Endothelial cell (in vitro differentiated cells): ENCODE data around the gene DNHD1. TPM values are rescaled to one million over a fixed set of nuclear protein-coding genes. Genes with fewer than 3 reads are reported as not detected.

Source experiments
- DNase-seq: peaks from one replicate; pipeline ENCODE4 v3.0.0; 2021; ENCODE audit warnings: low spot score
- H3K27ac Mint-ChIP-seq: one replicate; pipeline ENCODE4 v1.8.0; 2021; ENCODE audit warnings: mixed read lengths, inconsistent platforms; ENCODE audit not compliant: unreplicated experiment
- H3K27me3 Mint-ChIP-seq: one replicate; pipeline ENCODE4 v1.8.0; 2021; ENCODE audit warnings: mild to moderate bottlenecking, moderate library complexity, mixed read lengths, inconsistent platforms; ENCODE audit not compliant: unreplicated experiment
- H3K36me3 Mint-ChIP-seq: one replicate; pipeline ENCODE4 v1.8.0; 2021; ENCODE audit warnings: mild to moderate bottlenecking, low read depth, mixed read lengths, inconsistent platforms; ENCODE audit not compliant: unreplicated experiment
- H3K4me1 Mint-ChIP-seq: one replicate; pipeline ENCODE4 v1.8.0; 2021; ENCODE audit warnings: mild to moderate bottlenecking, mixed read lengths, inconsistent platforms; ENCODE audit not compliant: unreplicated experiment
- H3K4me3 Mint-ChIP-seq: one replicate; pipeline ENCODE4 v1.8.0; 2021; ENCODE audit warnings: mild to moderate bottlenecking, mixed read lengths, inconsistent platforms; ENCODE audit not compliant: unreplicated experiment
- H3K9me3 Mint-ChIP-seq: one replicate; pipeline ENCODE4 v1.8.0; 2021; ENCODE audit warnings: mixed read lengths, inconsistent platforms; ENCODE audit not compliant: unreplicated experiment
- CTCF ChIP-seq: fragments of 200-600 bp; sonication (generic); IDR thresholded peaks from one replicate; pipeline ENCODE4 v1.5.0; 2021; ENCODE audit warnings: antibody characterized with exemption; ENCODE audit not compliant: unreplicated experiment
- total RNA-seq: library from RNA; stranded (reverse); fragmentation: NEBNext Ultra II Directional; extraction: Animal tissue kit (Norgen Biotek cat#: 25700); gene quantifications from one replicate; pipeline ENCODE4 v1.2.1, GENCODE V29; 2021; ENCODE audit not compliant: unreplicated experiment

Gene DNHD1
- total RNA-seq, 1 donor from 2014 or later, result 8.5 TPM

DNA sequence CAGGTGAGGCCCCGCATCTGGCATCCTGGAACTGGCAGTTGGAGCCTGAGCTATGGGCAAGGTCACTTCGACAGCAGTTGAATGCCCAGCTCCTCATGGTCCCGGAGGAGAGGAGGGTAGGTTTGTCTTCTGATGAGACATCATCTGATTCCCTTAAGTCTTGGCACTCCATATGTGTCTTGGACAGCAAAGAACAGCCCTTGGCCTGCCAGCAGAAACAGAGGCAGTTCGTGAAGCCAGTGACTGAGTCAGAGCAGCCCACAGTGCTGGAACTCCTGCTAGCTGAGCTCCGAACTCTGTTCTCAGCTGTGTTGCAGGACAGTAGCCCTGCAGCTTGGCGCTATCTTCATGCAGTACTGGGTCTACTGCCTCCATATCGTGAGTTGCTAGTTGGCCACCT is 1.0 kb downstream of the DNHD1 start:
- Mint-ChIP-seq H3K27me3 (peaks cover 4% of the 10 kb centered on the region), H3K36me3 (peaks cover 8% of the 10 kb centered on the region)
- DNase-seq, result no peak

DNA sequence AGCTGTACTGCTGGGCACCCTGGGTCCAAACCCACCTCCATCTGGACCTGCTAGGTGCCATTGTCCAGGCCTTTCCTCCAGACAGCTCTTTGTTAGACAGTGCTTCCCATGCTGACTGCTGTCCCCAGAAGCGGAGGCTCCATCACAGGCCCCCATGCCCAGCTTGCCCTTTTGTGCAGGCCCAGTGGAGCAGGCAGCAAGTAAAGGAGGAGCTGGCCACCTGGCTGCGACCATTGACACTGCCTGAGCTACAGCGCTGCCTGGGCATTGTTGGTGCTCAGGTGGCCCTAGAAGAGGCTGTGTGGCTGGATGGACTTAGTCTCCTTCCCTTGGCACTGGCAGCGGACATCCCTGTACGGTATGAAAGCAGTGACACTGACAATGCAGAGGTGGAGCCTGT is 1.5 kb downstream of the DNHD1 start:
- Mint-ChIP-seq H3K36me3 (peaks cover 9% of the 10 kb centered on the region), H3K4me3 (no peak overlapping the region), H3K27ac (no peak overlapping the region), H3K27me3 (peaks cover 4% of the 10 kb centered on the region), H3K4me1 (peaks cover 3% of the 10 kb centered on the region), H3K9me3 (no peaks in the 10 kb centered on the region)
- no peak for DNase-seq
- no peak for TF ChIP-seq CTCF

More for the DNA sequence above, 1.0 kb downstream of the DNHD1 start:
- no peak for TF ChIP-seq CTCF
- no peak overlapping the region for H3K27ac Mint-ChIP-seq
- H3K4me3 Mint-ChIP-seq, result no peak overlapping the region
- no peaks in the 10 kb centered on the region for H3K9me3 Mint-ChIP-seq
- peaks cover 3% of the 10 kb centered on the region for H3K4me1 Mint-ChIP-seq

- Mint-ChIP-seq H3K27me3 (peaks cover 4% of the 10 kb centered on the region), H3K9me3 (no peaks in the 10 kb centered on the region), H3K36me3 (peaks cover 8% of the 10 kb centered on the region), H3K27ac (no peak overlapping the region), H3K4me3 (no peak overlapping the region), H3K4me1 (peaks cover 3% of the 10 kb centered on the region)
- DNase-seq, result no peak
- TF ChIP-seq CTCF, result no peak
These were observed 5.3 kb downstream of the DNHD1 start for GRCh38 chr11:6502382-6502781.

DNA sequence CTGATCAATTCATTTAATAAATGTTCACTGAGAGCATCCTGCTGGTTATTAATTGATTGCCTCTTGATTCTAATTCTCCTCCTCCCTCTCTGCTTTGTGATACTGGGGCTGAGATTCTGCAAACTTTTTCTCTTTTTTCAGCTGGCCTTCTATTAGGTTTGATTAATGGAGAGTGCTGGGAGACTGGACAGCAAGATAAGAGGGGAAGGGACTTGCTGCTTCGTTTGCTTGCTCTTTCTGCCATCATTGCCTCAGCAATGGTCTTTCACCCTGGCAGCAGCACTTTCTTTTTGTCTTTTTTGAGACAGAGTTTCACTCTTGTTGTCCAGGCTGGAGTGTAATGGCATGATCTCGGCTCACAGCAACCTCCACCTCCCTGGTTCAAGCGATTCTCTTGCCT is 7.1 kb downstream of the DNHD1 start:
- no peak for TF ChIP-seq CTCF
- no peak overlapping the region for H3K4me3 Mint-ChIP-seq
- H3K4me1 Mint-ChIP-seq, result peaks cover 3% of the 10 kb centered on the region
- no peak for DNase-seq
- H3K27me3 Mint-ChIP-seq, result peaks cover 4% of the 10 kb centered on the region
- no peaks in the 10 kb centered on the region for H3K9me3 Mint-ChIP-seq
- peaks cover 4% of the 10 kb centered on the region for H3K36me3 Mint-ChIP-seq
- H3K27ac Mint-ChIP-seq, result no peak overlapping the region

- Mint-ChIP-seq H3K4me3 (no peak overlapping the region), H3K4me1 (peaks cover 3% of the 10 kb centered on the region), H3K36me3 (peaks cover 4% of the 10 kb centered on the region), H3K9me3 (no peaks in the 10 kb centered on the region), H3K27me3 (no peaks in the 10 kb centered on the region), H3K27ac (no peak overlapping the region)
- DNase-seq, result peak; percentile 26
- peak; percentile 64 for TF ChIP-seq CTCF
These were observed 8.6 kb downstream of the DNHD1 start for GRCh38 chr11:6505577-6506240.
